Panc1 (cell line): Measurements from ENCODE around the gene RPRD1B. TPM values are rescaled to one million over a fixed set of nuclear protein-coding genes. Genes with fewer than 3 reads are reported as not detected.

Experiments used
- ATAC-seq: fragments of 200-7000 bp; cut with Tn5 transposase; 2 replicates; pipeline ENCODE4 v1.9.1; 2020; ENCODE audit warnings: mild to moderate bottlenecking, moderate library complexity
- BruUV-seq: library from RNA; stranded (reverse); fragments of 400-500 nt; replicated peaks from 2 replicates; lab custom pipeline; 2021; lab: Mats Ljungman, UMichigan
- CTCF ChIA-PET: fragments of 300-600 bp; sonication (Branson Sonifier 250); formaldehyde crosslinking; loops from one replicate; lab custom pipeline; 2022; ENCODE audit warnings: antibody characterized with exemption; lab: Charles Lee
- POLR2A ChIA-PET: fragments of 300-600 bp; sonication (Branson Sonifier 250); formaldehyde crosslinking; loops from one replicate; lab custom pipeline; 2022; ENCODE audit warnings: antibody characterized with exemption; lab: Charles Lee
- DNase-seq: peaks from one replicate; pipeline ENCODE4 v3.0.0-alpha.2; 2010; ENCODE audit warnings: low read depth, low spot score
- H3K27ac ChIP-seq: 2 replicates; pipeline ENCODE4 v1.5.1; 2011; ENCODE audit warnings: mild to moderate bottlenecking, low read length, inconsistent platforms
- H3K27me3 ChIP-seq: fragments of 200-500 bp; sonication (Bioruptor generic); 2 replicates; pipeline ENCODE4 v1.6.0; 2014; ENCODE audit warnings: low read length, inconsistent platforms; ENCODE audit not compliant: control insufficient read depth, insufficient read depth
- H3K36me3 ChIP-seq: fragments of 200-500 bp; sonication (Bioruptor generic); 2 replicates; pipeline ENCODE4 v1.5.1; 2014; ENCODE audit warnings: inconsistent platforms, mild to moderate bottlenecking, low read length, moderate library complexity; ENCODE audit not compliant: control insufficient read depth, insufficient read depth
- H3K4me1 ChIP-seq: 2 replicates; pipeline ENCODE4 v1.5.1; 2011; ENCODE audit warnings: inconsistent platforms, mild to moderate bottlenecking, low read length, moderate library complexity; ENCODE audit not compliant: control insufficient read depth, insufficient read depth
- H3K4me3 ChIP-seq, 2 experiments: 2 replicates each; pipeline ENCODE4 v1.5.1; 2011 to 2012; ENCODE audit warnings: low read depth in 2 of 2, low read length in 2 of 2, mild to moderate bottlenecking in 2 of 2, inconsistent platforms in 1 of 2, moderate library complexity in 1 of 2
- H3K9me3 ChIP-seq: fragments of 200-500 bp; sonication (Bioruptor generic); 2 replicates; pipeline ENCODE4 v1.5.1; 2014; ENCODE audit warnings: low read depth, mild to moderate bottlenecking, inconsistent platforms, low read length, moderate library complexity; ENCODE audit not compliant: control insufficient read depth, insufficient read depth
- POLR2AphosphoS5 ChIP-seq: IDR thresholded peaks from 2 replicates; pipeline ENCODE4 v1.6.1; 2012; ENCODE audit warnings: mild to moderate bottlenecking, low read depth, low read length, moderate library complexity
- SIN3A ChIP-seq: IDR thresholded peaks from 2 replicates; pipeline ENCODE4 v1.6.1; 2012; ENCODE audit warnings: low read depth, mild to moderate bottlenecking, low read length, moderate library complexity, borderline replicate concordance; ENCODE audit not compliant: insufficient read depth
- TCF7L2 ChIP-seq: IDR thresholded peaks from 2 replicates; pipeline ENCODE4 v1.6.1; 2011; ENCODE audit warnings: mild to moderate bottlenecking, low read depth, low read length, inconsistent platforms
- in situ Hi-C: cut with HindIII; loops from 2 replicates; pipeline ENCODE4 v1.10.0; 2016; ENCODE audit warnings: low sequenced_read_pairs, low pct_unique_long_range_greater_than_20kb
- intact Hi-C: fragments of 100-400 bp; cut with micrococcal nuclease; formaldehyde crosslinking; loops from one replicate; pipeline ENCODE4 v1.10.0; 2022; ENCODE audit not compliant: unreplicated experiment
- total RNA-seq: library from RNA; stranded (reverse); gene quantifications from one replicate; pipeline ENCODE4 v1.2.1, GENCODE V29; 2021; ENCODE audit not compliant: unreplicated experiment
- TF ChIP-seq, protein P1 (sequence below): fragments of 450-650 bp; IDR thresholded peaks from 2 replicates; pipeline ENCODE4 v1.5.1; 2017; ENCODE audit warnings: mild to moderate bottlenecking
- TF ChIP-seq, protein P2 (sequence below), 2 experiments: IDR thresholded peaks; 2 replicates each; pipeline ENCODE4 v1.6.1; 2011 to 2012; ENCODE audit warnings: low read depth in 2 of 2, control low read depth in 1 of 2, low read length in 1 of 2, mild to moderate bottlenecking in 1 of 2, moderate library complexity in 1 of 2; ENCODE audit not compliant: insufficient read depth in 1 of 2

The RPRD1B gene
- total RNA-seq, 1 experiment from 2014 or later = 33.6 TPM

DNA sequence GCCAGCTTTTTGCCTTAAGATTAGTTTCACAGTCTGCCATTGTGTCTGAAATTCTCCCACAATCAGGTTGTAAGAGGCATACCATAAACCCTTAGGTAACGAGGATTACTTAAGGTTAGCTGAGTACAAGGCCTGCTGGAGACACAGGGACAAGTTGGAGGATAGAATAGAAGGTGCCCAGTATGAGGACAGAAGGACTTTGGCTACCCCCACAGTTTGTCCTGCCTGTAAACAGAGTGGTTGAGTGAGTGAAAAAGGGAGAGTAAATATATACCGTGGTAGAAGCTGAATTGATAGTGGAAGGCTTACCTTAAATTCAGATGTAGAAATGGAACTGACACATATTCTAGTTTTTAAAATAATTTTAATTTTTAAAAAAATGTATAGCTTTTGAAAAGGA is 19.3 kb downstream of the RPRD1B start:
- POLR2A ChIA-PET = interaction anchor here (0.6 to 0.7 kb wide), 2 partner anchors 9 to 19 kb away, joined by 3 to 4 read pairs; partner anchors contain the start of gene RPRD1B
- in situ Hi-C loops = no loop called here

DNA sequence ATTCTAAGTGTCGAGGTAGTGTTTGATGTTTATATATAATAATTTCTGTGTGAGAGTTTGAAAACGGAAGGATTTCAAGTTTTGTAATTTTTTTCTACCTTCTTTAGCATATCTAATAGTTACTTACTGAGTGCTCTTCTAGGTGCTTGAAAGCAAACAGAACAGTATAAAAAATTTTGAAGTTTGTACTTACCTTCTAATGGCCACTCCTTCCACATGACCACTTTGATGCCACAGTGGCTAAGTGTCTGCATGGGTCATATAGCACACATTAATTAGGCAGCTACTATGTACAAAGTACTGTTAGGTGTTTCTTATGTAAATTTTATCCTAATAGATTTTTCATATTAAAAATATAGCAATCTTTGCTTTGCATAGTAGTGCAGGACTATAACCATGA is 21.1 kb downstream of the RPRD1B start:
- peaks cover 30% of the 10 kb centered on the region for H3K36me3 ChIP-seq
- POLR2A ChIA-PET = no interaction called here

More for the DNA sequence above, 19.3 kb downstream of the RPRD1B start:
- CTCF ChIA-PET = interaction anchor here (0.6 kb wide), 1 partner anchor 148 kb away, joined by 4 read pairs; no protein-coding TSS in a partner anchor
- H3K27ac ChIP-seq = no peak overlapping the region
- peaks cover 17% of the 10 kb centered on the region for H3K36me3 ChIP-seq
- DNase-seq = no peak
- no peak for ATAC-seq
- H3K4me3 ChIP-seq = no peak overlapping the region
- TF ChIP-seq TCF7L2 (no peak), POLR2AphosphoS5 (no peak), SIN3A (no peak)
- TF ChIP-seq, protein P1, sequence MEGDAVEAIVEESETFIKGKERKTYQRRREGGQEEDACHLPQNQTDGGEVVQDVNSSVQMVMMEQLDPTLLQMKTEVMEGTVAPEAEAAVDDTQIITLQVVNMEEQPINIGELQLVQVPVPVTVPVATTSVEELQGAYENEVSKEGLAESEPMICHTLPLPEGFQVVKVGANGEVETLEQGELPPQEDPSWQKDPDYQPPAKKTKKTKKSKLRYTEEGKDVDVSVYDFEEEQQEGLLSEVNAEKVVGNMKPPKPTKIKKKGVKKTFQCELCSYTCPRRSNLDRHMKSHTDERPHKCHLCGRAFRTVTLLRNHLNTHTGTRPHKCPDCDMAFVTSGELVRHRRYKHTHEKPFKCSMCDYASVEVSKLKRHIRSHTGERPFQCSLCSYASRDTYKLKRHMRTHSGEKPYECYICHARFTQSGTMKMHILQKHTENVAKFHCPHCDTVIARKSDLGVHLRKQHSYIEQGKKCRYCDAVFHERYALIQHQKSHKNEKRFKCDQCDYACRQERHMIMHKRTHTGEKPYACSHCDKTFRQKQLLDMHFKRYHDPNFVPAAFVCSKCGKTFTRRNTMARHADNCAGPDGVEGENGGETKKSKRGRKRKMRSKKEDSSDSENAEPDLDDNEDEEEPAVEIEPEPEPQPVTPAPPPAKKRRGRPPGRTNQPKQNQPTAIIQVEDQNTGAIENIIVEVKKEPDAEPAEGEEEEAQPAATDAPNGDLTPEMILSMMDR = no peak
- TF ChIP-seq, protein P2, sequence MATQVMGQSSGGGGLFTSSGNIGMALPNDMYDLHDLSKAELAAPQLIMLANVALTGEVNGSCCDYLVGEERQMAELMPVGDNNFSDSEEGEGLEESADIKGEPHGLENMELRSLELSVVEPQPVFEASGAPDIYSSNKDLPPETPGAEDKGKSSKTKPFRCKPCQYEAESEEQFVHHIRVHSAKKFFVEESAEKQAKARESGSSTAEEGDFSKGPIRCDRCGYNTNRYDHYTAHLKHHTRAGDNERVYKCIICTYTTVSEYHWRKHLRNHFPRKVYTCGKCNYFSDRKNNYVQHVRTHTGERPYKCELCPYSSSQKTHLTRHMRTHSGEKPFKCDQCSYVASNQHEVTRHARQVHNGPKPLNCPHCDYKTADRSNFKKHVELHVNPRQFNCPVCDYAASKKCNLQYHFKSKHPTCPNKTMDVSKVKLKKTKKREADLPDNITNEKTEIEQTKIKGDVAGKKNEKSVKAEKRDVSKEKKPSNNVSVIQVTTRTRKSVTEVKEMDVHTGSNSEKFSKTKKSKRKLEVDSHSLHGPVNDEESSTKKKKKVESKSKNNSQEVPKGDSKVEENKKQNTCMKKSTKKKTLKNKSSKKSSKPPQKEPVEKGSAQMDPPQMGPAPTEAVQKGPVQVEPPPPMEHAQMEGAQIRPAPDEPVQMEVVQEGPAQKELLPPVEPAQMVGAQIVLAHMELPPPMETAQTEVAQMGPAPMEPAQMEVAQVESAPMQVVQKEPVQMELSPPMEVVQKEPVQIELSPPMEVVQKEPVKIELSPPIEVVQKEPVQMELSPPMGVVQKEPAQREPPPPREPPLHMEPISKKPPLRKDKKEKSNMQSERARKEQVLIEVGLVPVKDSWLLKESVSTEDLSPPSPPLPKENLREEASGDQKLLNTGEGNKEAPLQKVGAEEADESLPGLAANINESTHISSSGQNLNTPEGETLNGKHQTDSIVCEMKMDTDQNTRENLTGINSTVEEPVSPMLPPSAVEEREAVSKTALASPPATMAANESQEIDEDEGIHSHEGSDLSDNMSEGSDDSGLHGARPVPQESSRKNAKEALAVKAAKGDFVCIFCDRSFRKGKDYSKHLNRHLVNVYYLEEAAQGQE (IDR thresholded peaks at IDR 0.05; ENCODE audit: insufficient read depth in 1 of 2, low read depth in 2 of 2, low read length in 1 of 2) = no peak
- intact Hi-C loops = loop anchor here (10.0 kb wide), 1 partner anchor 272 kb away; no protein-coding TSS in a partner anchor
- H3K9me3 ChIP-seq = no peaks in the 10 kb centered on the region
- H3K27me3 ChIP-seq = no peaks in the 10 kb centered on the region
- no TSS peak for BruUV-seq
- H3K4me1 ChIP-seq = peaks cover 18% of the 10 kb centered on the region

More for the DNA sequence above, 21.1 kb downstream of the RPRD1B start:
- CTCF ChIA-PET = no interaction called here
- DNase-seq (no peak), ATAC-seq (no peak)
- H3K4me3 ChIP-seq = no peak overlapping the region
- H3K27me3 ChIP-seq = no peaks in the 10 kb centered on the region
- no TSS peak for BruUV-seq
- no peak overlapping the region for H3K27ac ChIP-seq
- intact Hi-C loops (loop anchor here (10.0 kb wide), 1 partner anchor 270 kb away; no protein-coding TSS in a partner anchor), in situ Hi-C loops (no loop called here)
- H3K4me1 ChIP-seq = peaks cover 18% of the 10 kb centered on the region
- TF ChIP-seq POLR2AphosphoS5 (no peak), SIN3A (no peak), TCF7L2 (no peak)
- TF ChIP-seq, protein P1 = no peak
- TF ChIP-seq, protein P2 (IDR thresholded peaks at IDR 0.05; ENCODE audit: insufficient read depth in 1 of 2, low read depth in 2 of 2, low read length in 1 of 2) = no peak
- H3K9me3 ChIP-seq = no peaks in the 10 kb centered on the region
